ENCODE results near the gene APBB2.

APBB2 gene

GRCh38 chr4:40846532-40846931 is 367.8 kb downstream of the APBB2 start:
- DNase-seq (ENCODE audit: low read depth) = no peak
- in situ Hi-C loops (cut with HindIII; ENCODE audit: low sequenced_read_pairs) = no loop called here
- TF ChIP-seq CTCF (IDR thresholded peaks at IDR 0.05; ENCODE audit: low read depth, low read length, missing control alignments) = no peak
- no peak overlapping the region for H3K4me3 ChIP-seq (ENCODE audit: low read depth, low read length)

- in situ Hi-C loops (cut with HindIII; ENCODE audit: low sequenced_read_pairs) = no loop called here
- no peak overlapping the region for H3K4me3 ChIP-seq (ENCODE audit: low read depth, low read length)
These were observed 369.0 kb downstream of the APBB2 start for GRCh38 chr4:40845154-40845835.

GRCh38 chr4:40844261-40844660 is 370.1 kb downstream of the APBB2 start:
- in situ Hi-C loops (cut with HindIII; ENCODE audit: low sequenced_read_pairs) = loop anchor here (5.0 kb wide), 2 partner anchors 47 to 102 kb away; no protein-coding TSS in a partner anchor
- H3K4me3 ChIP-seq (ENCODE audit: low read depth, low read length) = no peak overlapping the region
- no peak for TF ChIP-seq CTCF (IDR thresholded peaks at IDR 0.05; ENCODE audit: low read depth, low read length, missing control alignments)
- DNase-seq (ENCODE audit: low read depth) = no peak

More at GRCh38 chr4:40845154-40845835, 369.0 kb downstream of the APBB2 start:
- DNase-seq (ENCODE audit: low read depth) = no peak
- no peak for TF ChIP-seq CTCF (IDR thresholded peaks at IDR 0.05; ENCODE audit: low read depth, low read length, missing control alignments)

- H3K4me3 ChIP-seq (ENCODE audit: low read depth, low read length) = no peak overlapping the region
- TF ChIP-seq CTCF (IDR thresholded peaks at IDR 0.05; ENCODE audit: low read depth, low read length, missing control alignments) = no peak
- DNase-seq (ENCODE audit: low read depth) = no peak
- in situ Hi-C loops (cut with HindIII; ENCODE audit: low sequenced_read_pairs) = loop anchor here (5.0 kb wide), 2 partner anchors 46 to 101 kb away; no protein-coding TSS in a partner anchor
These were observed 370.6 kb downstream of the APBB2 start for GRCh38 chr4:40843696-40844095.

- H3K4me3 ChIP-seq (ENCODE audit: low read depth, low read length) = no peak overlapping the region
- TF ChIP-seq CTCF (IDR thresholded peaks at IDR 0.05; ENCODE audit: low read depth, low read length, missing control alignments) = no peak
- in situ Hi-C loops (cut with HindIII; ENCODE audit: low sequenced_read_pairs) = loop anchor here (5.0 kb wide), 2 partner anchors 46 to 101 kb away; no protein-coding TSS in a partner anchor
- no peak for DNase-seq (ENCODE audit: low read depth)
These were observed 371.5 kb downstream of the APBB2 start for GRCh38 chr4:40842725-40843423.

- DNase-seq (ENCODE audit: low read depth) = no peak
- TF ChIP-seq CTCF (IDR thresholded peaks at IDR 0.05; ENCODE audit: low read depth, low read length, missing control alignments) = no peak
- in situ Hi-C loops (cut with HindIII; ENCODE audit: low sequenced_read_pairs) = loop anchor here (5.0 kb wide), 2 partner anchors 45 to 100 kb away; no protein-coding TSS in a partner anchor
- no peak overlapping the region for H3K4me3 ChIP-seq (ENCODE audit: low read depth, low read length)
These were observed 372.0 kb downstream of the APBB2 start for GRCh38 chr4:40842318-40842717.
